Measurements from ENCODE around the gene TFE3.

DNA sequence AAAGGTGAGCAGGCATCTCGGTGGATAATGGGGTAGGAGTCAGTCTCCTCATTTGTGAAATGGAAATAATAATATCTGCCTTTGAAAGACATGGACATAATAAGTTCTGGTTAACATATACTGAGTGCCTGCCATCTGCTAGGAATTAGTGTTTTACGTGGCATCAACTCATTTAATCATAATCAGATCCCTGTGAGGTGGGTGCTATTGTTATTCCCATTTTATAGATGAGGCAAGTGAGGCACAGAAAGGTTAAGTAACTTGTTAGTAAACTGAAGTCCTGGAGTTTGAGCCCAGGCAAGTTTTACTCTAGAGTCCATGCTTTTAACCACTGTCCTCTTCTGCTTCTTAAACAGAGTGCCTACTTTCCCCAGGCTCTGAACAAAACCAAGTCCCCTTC is 23.1 kb upstream of the TFE3 start:
- TF ChIP-seq CTCF (IDR thresholded peaks at IDR 0.05 in 2 of 3, conservative IDR thresholded peaks at IDR 0.05 in 1 of 3; ENCODE audit: control insufficient read depth in 2 of 3, extremely low read depth in 1 of 3, insufficient read depth in 1 of 3, low read depth in 3 of 3, low read length in 3 of 3) (no peak), JUND (IDR thresholded peaks at IDR 0.05; ENCODE audit: low read depth, low read length) (no peak)
- TF ChIP-seq, protein P1, sequence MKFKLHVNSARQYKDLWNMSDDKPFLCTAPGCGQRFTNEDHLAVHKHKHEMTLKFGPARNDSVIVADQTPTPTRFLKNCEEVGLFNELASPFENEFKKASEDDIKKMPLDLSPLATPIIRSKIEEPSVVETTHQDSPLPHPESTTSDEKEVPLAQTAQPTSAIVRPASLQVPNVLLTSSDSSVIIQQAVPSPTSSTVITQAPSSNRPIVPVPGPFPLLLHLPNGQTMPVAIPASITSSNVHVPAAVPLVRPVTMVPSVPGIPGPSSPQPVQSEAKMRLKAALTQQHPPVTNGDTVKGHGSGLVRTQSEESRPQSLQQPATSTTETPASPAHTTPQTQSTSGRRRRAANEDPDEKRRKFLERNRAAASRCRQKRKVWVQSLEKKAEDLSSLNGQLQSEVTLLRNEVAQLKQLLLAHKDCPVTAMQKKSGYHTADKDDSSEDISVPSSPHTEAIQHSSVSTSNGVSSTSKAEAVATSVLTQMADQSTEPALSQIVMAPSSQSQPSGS (IDR thresholded peaks at IDR 0.05; ENCODE audit: low read length), result no peak
- TF ChIP-seq, protein P2, sequence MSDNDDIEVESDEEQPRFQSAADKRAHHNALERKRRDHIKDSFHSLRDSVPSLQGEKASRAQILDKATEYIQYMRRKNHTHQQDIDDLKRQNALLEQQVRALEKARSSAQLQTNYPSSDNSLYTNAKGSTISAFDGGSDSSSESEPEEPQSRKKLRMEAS (IDR thresholded peaks at IDR 0.05; ENCODE audit: low read depth, low read length), result no peak
- TF ChIP-seq, protein P3, sequence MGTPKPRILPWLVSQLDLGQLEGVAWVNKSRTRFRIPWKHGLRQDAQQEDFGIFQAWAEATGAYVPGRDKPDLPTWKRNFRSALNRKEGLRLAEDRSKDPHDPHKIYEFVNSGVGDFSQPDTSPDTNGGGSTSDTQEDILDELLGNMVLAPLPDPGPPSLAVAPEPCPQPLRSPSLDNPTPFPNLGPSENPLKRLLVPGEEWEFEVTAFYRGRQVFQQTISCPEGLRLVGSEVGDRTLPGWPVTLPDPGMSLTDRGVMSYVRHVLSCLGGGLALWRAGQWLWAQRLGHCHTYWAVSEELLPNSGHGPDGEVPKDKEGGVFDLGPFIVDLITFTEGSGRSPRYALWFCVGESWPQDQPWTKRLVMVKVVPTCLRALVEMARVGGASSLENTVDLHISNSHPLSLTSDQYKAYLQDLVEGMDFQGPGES (IDR thresholded peaks at IDR 0.05), result no peak

Data from GM12878 (cell line).